HUES48 (cell line): Measurements from ENCODE around the gene NUP58.
"Not testable (repeated sequence)": the region's sequence is repeated elsewhere in the genome, so short reads cannot be mapped to it uniquely, and the experiment has no call there.

Source experiments
- H3K27ac ChIP-seq: one replicate; pipeline ENCODE4 v1.7.0; 2013; ENCODE audit warnings: low read depth, low read length, inconsistent platforms
- H3K27me3 ChIP-seq: 2 replicates; pipeline ENCODE4 v1.6.1; 2013; ENCODE audit warnings: mild to moderate bottlenecking, low read length; ENCODE audit not compliant: control insufficient read depth, insufficient read depth
- H3K36me3 ChIP-seq: 2 replicates; pipeline ENCODE4 v1.6.1; 2013; ENCODE audit warnings: low read length; ENCODE audit not compliant: control insufficient read depth, insufficient read depth
- H3K4me1 ChIP-seq: 2 replicates; pipeline ENCODE4 v1.6.1; 2013; ENCODE audit warnings: mild to moderate bottlenecking, low read length; ENCODE audit not compliant: control insufficient read depth, insufficient read depth
- H3K4me3 ChIP-seq: 2 replicates; pipeline ENCODE4 v1.5.1; 2013; ENCODE audit warnings: mild to moderate bottlenecking, low read depth, low read length
- H3K9ac ChIP-seq: 2 replicates; pipeline ENCODE4 v1.6.1; 2013; ENCODE audit warnings: mild to moderate bottlenecking, low read depth, low read length, moderate library complexity
- H3K9me3 ChIP-seq: 2 replicates; pipeline ENCODE4 v1.6.1; 2013; ENCODE audit warnings: low read length; ENCODE audit not compliant: control insufficient read depth, insufficient read depth

NUP58 gene

GRCh38 chr13:25352230-25352629 is 50.8 kb downstream of the NUP58 start:
- H3K4me1 ChIP-seq = peaks cover 7% of the 10 kb centered on the region
- H3K4me3 ChIP-seq = no peak overlapping the region
- no peak overlapping the region for H3K9ac ChIP-seq
- no peak overlapping the region for H3K27ac ChIP-seq
- H3K36me3 ChIP-seq = no peaks in the 10 kb centered on the region
- H3K9me3 ChIP-seq = no peaks in the 10 kb centered on the region
- H3K27me3 ChIP-seq = no peaks in the 10 kb centered on the region

DNA sequence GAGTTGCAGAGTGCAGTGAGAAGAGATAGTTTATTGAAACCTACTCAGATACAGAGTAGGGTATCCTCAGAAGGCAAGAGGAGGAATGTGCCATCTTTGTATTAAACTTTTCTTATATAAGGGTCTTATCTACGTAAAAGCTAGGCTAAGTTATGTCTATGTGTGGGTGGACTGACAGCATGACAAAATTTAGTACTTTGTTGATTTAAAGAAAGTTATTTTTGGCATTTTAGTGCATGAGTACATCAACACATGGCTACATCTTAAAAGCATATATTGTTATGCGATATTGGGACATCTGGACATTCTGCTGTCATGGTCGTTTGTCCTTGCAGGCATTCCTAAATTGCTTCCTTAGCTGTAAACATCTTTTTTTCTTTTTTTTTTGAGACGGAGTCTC is 51.4 kb downstream of the NUP58 start:
- Histone ChIP-seq H3K4me3 (no peak overlapping the region), H3K36me3 (no peaks in the 10 kb centered on the region), H3K27ac (no peak overlapping the region), H3K9ac (no peak overlapping the region), H3K27me3 (no peaks in the 10 kb centered on the region), H3K9me3 (no peaks in the 10 kb centered on the region), H3K4me1 (peaks cover 1% of the 10 kb centered on the region; the same call in 1 of the 2 replicates)

- Histone ChIP-seq H3K27me3 (no peaks in the 10 kb centered on the region), H3K9me3 (no peaks in the 10 kb centered on the region), H3K4me1 (no peaks in the 10 kb centered on the region), H3K36me3 (no peaks in the 10 kb centered on the region), H3K4me3 (no peak overlapping the region), H3K9ac (no peak overlapping the region), H3K27ac (no peak overlapping the region)
Measured at GRCh38 chr13:25353344-25353743, 51.9 kb downstream of the NUP58 start.

DNA sequence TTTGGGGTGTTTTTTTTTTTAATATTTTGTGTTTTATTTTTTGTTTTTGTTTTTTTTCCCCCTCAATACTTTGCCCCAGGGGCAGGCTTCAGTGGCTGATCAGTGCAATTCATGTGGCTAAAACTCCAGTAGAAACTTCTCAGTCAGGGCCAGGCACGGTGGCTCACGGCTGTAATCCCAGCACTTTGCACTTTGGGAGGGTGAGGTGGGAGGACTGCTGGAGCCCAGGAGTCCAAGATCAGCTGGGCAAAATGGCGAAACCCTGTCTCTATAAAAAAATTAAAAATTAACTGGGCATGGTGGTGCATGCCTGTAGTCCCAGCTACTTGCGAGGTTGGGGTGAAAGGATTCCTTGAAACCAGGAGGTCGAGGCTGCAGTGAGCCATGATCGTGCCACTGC is 53.0 kb downstream of the NUP58 start:
- H3K27me3 ChIP-seq = no peaks in the 10 kb centered on the region
- no peaks in the 10 kb centered on the region for H3K4me1 ChIP-seq
- H3K36me3 ChIP-seq = no peaks in the 10 kb centered on the region
- no peak overlapping the region for H3K4me3 ChIP-seq
- H3K9ac ChIP-seq = no peak overlapping the region
- H3K27ac ChIP-seq = no peak overlapping the region
- no peaks in the 10 kb centered on the region for H3K9me3 ChIP-seq

- not testable (repeated sequence) for H3K4me3 ChIP-seq, H3K27me3 ChIP-seq, H3K9ac ChIP-seq, H3K9me3 ChIP-seq, H3K27ac ChIP-seq, H3K36me3 ChIP-seq, H3K4me1 ChIP-seq
Measured at GRCh38 chr13:25360443-25360842, 59.0 kb downstream of the NUP58 start.

DNA sequence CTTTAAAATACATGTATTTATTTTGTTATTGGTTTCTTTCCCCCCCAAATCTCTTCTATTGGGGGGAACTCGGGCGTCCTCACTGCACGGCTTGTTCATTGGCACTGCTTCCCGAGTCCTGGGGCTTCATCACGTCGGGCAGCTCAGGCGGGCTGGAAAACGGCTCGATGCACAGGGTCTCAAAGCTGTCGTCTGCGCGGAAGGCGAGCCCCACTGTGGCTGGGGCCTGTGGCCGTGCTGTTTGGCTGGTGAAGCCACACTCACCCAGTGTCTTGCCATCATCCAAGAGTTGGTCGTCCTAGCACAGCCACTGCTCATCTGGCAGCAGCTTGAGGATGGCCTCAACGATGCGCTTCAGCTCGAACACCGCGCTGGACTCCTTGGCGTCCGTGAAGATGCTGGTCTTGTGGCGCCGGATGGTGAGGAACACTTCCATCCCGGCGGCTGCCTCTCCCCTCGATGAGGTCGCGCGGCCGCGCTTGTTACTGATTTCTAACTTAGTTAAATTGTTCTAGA is 64.4 kb downstream of the NUP58 start:
- Histone ChIP-seq H3K27me3 (peaks cover 16% of the 10 kb centered on the region), H3K36me3 (no peaks in the 10 kb centered on the region), H3K27ac (no peak overlapping the region), H3K9ac (no peak overlapping the region), H3K9me3 (no peaks in the 10 kb centered on the region), H3K4me3 (no peak overlapping the region), H3K4me1 (no peaks in the 10 kb centered on the region)

- Histone ChIP-seq H3K9me3 (no peaks in the 10 kb centered on the region), H3K27ac (no peak overlapping the region), H3K36me3 (no peaks in the 10 kb centered on the region), H3K4me1 (peaks cover 5% of the 10 kb centered on the region; the same call in 1 of the 2 replicates), H3K27me3 (peaks cover 58% of the 10 kb centered on the region), H3K9ac (no peak overlapping the region), H3K4me3 (peak overlapping the region; percentile 67)
Measured at GRCh38 chr13:25371158-25371874, 69.9 kb downstream of the NUP58 start.

DNA sequence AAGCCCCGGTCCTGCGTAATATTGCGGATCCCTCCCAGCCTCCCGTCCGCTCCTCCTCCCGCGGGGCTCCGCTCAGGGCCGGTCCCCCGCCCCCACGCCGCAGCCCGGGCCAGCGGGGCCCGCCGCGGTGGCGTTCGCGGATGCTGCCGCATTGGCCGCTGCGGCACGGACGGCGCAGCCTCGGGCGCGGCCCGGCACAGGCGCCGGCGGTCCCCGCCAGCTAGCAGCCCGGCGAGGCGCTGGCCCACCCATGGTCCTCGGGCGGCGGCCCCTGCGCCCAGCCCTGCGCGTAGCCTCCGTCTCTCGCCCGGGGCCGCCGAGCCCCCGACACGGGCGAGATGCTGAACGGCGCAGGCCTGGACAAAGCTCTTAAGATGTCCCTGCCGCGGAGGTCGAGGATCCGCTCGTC is 70.5 kb downstream of the NUP58 start, which contains the start of gene ATP8A2:
Gene ATP8A2, plus strand, starts transcription at position 100 of the 409 bp plus-strand sequence. Its CDS starts 239 bp downstream, at position 339.
- Histone ChIP-seq H3K9ac (no peak within 1 kb of the TSS), H3K4me1 (peaks cover 5% of the 10 kb centered on the region; the same call in 1 of the 2 replicates), H3K4me3 (peak within 1 kb of the TSS; percentile 67), H3K27me3 (peaks cover 58% of the 10 kb centered on the region), H3K36me3 (no peaks in the 10 kb centered on the region), H3K9me3 (no peaks in the 10 kb centered on the region), H3K27ac (no peak within 1 kb of the TSS)

GRCh38 chr13:25372284-25373081 is 71.1 kb downstream of the NUP58 start:
- Histone ChIP-seq H3K36me3 (no peaks in the 10 kb centered on the region), H3K27me3 (peaks cover 58% of the 10 kb centered on the region), H3K4me3 (peak overlapping the region; percentile 67), H3K27ac (no peak overlapping the region), H3K9ac (no peak overlapping the region), H3K9me3 (no peaks in the 10 kb centered on the region), H3K4me1 (peaks cover 5% of the 10 kb centered on the region; the same call in 1 of the 2 replicates)

DNA sequence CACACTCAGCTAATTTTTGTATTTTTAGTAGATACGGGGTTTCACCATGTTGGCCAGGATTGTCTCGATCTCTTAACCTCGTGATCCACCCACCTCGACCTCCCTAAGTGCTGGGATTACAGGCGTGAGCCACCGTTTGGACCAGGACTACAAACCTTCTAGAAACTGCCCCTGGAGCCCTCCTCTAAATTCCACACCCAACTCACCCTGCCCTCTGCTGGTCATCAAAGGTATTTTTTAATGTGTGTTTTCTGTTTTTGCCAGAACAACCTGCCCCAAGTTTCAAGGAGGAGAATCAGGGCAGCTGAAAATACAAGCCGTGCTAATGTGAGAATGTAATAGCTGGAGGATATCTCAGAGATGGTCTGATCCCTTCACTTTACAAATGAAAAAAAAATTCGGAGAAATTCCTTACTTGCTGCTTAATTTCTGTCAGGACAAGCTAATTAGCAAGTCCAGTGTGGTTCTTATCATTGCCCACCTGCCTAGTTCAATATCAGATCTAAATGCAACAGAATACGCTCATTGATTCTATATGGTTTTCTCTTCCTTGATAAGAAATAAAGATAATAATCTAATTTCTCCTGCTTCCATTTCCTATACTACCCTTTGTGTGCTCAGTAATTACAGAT is 74.4 kb downstream of the NUP58 start:
- Histone ChIP-seq H3K27me3 (peaks cover 41% of the 10 kb centered on the region), H3K36me3 (no peaks in the 10 kb centered on the region), H3K9ac (no peak overlapping the region), H3K27ac (no peak overlapping the region), H3K9me3 (no peaks in the 10 kb centered on the region), H3K4me1 (peaks cover 15% of the 10 kb centered on the region), H3K4me3 (no peak overlapping the region)
